ENCODE measurements around the gene RAB3IL1. TPM values are rescaled to one million over a fixed set of nuclear protein-coding genes. Genes with fewer than 3 reads are reported as not detected.

The RAB3IL1 gene
- total RNA-seq, 1 donor from 2014 or later, result 44.2 TPM

GRCh38 chr11:61904539-61905048 is 12.8 kb downstream of the RAB3IL1 start:
- Mint-ChIP-seq H3K4me3 (ENCODE audit: unreplicated experiment) (no peak overlapping the region), H3K27me3 (ENCODE audit: unreplicated experiment) (no peaks in the 10 kb centered on the region)
- TF ChIP-seq, protein P1, sequence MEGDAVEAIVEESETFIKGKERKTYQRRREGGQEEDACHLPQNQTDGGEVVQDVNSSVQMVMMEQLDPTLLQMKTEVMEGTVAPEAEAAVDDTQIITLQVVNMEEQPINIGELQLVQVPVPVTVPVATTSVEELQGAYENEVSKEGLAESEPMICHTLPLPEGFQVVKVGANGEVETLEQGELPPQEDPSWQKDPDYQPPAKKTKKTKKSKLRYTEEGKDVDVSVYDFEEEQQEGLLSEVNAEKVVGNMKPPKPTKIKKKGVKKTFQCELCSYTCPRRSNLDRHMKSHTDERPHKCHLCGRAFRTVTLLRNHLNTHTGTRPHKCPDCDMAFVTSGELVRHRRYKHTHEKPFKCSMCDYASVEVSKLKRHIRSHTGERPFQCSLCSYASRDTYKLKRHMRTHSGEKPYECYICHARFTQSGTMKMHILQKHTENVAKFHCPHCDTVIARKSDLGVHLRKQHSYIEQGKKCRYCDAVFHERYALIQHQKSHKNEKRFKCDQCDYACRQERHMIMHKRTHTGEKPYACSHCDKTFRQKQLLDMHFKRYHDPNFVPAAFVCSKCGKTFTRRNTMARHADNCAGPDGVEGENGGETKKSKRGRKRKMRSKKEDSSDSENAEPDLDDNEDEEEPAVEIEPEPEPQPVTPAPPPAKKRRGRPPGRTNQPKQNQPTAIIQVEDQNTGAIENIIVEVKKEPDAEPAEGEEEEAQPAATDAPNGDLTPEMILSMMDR (IDR thresholded peaks at IDR 0.05), result no peak

GRCh38 chr11:61903845-61904244 is 13.5 kb downstream of the RAB3IL1 start:
- no peak for DNase-seq (ENCODE audit: extremely low spot score, unreplicated experiment)
- peaks cover 41% of the 10 kb centered on the region for H3K36me3 Mint-ChIP-seq (ENCODE audit: unreplicated experiment)

More at GRCh38 chr11:61904539-61905048, 12.8 kb downstream of the RAB3IL1 start:
- Mint-ChIP-seq H3K36me3 (ENCODE audit: unreplicated experiment) (peaks cover 38% of the 10 kb centered on the region), H3K4me1 (ENCODE audit: unreplicated experiment) (peaks cover 2% of the 10 kb centered on the region), H3K27ac (ENCODE audit: unreplicated experiment) (no peak overlapping the region), H3K9me3 (ENCODE audit: unreplicated experiment) (no peaks in the 10 kb centered on the region)
- no peak for DNase-seq (ENCODE audit: extremely low spot score, unreplicated experiment)

DNA sequence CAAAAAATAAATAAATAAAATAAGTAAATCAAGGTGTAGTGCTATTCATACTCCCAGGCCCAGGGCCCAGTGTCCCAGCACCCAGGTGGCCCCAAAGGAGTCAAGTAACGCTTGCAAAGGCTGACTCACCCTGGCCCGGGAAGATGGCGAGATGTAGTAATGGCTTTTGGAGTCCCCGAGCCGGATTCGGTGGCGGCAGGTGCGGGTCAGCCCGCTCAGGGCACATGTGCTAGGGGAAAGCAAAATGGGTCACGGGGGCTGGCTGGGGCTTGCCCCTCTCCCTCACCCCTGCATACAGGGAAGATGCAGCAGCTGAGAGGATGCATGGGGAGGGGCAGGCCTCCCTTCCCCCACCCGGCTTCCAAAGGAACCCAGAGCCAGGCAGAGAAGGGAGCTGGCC is 15.1 kb downstream of the RAB3IL1 start:
- H3K4me1 Mint-ChIP-seq (ENCODE audit: unreplicated experiment), result peaks cover 10% of the 10 kb centered on the region
- H3K27me3 Mint-ChIP-seq (ENCODE audit: unreplicated experiment), result no peaks in the 10 kb centered on the region
- H3K9me3 Mint-ChIP-seq (ENCODE audit: unreplicated experiment), result no peaks in the 10 kb centered on the region
- TF ChIP-seq, protein P1 (IDR thresholded peaks at IDR 0.05), result no peak
- H3K27ac Mint-ChIP-seq (ENCODE audit: unreplicated experiment), result no peak overlapping the region
- peaks cover 38% of the 10 kb centered on the region for H3K36me3 Mint-ChIP-seq (ENCODE audit: unreplicated experiment)
- no peak overlapping the region for H3K4me3 Mint-ChIP-seq (ENCODE audit: unreplicated experiment)
- DNase-seq (ENCODE audit: extremely low spot score, unreplicated experiment), result no peak

More at GRCh38 chr11:61903845-61904244, 13.5 kb downstream of the RAB3IL1 start:
- Mint-ChIP-seq H3K4me3 (ENCODE audit: unreplicated experiment) (no peak overlapping the region), H3K27ac (ENCODE audit: unreplicated experiment) (no peak overlapping the region), H3K9me3 (ENCODE audit: unreplicated experiment) (no peaks in the 10 kb centered on the region), H3K27me3 (ENCODE audit: unreplicated experiment) (no peaks in the 10 kb centered on the region), H3K4me1 (ENCODE audit: unreplicated experiment) (peaks cover 7% of the 10 kb centered on the region)
- TF ChIP-seq, protein P1 (IDR thresholded peaks at IDR 0.05), result no peak

DNA sequence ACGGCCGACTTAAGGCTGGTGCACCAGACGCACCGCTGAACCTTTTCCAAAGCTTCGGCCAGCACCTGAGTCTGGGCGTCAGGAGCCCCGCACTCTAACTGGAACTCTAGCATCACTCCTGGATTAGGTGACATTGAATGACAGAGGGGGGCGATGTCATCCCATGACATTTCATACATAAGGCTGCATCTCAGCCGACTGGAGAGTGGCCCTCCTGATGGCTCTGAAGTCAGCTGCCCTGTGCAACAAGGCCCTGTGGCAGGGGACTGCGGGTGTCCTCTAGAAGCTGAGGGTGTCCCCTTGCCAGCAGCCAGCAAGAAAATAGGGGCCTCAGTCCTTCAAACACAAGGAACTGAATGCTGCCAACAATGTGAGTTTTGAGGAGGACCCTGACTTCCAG is 16.0 kb downstream of the RAB3IL1 start:
- DNase-seq (ENCODE audit: extremely low spot score, unreplicated experiment), result no peak

GRCh38 chr11:61900251-61900650 is 17.1 kb downstream of the RAB3IL1 start:
- Mint-ChIP-seq H3K9me3 (ENCODE audit: unreplicated experiment) (no peaks in the 10 kb centered on the region), H3K27me3 (ENCODE audit: unreplicated experiment) (no peaks in the 10 kb centered on the region), H3K27ac (ENCODE audit: unreplicated experiment) (no peak overlapping the region)

More for the DNA sequence above, 16.0 kb downstream of the RAB3IL1 start:
- Mint-ChIP-seq H3K27ac (ENCODE audit: unreplicated experiment) (no peak overlapping the region), H3K4me3 (ENCODE audit: unreplicated experiment) (no peak overlapping the region), H3K36me3 (ENCODE audit: unreplicated experiment) (peaks cover 40% of the 10 kb centered on the region), H3K27me3 (ENCODE audit: unreplicated experiment) (no peaks in the 10 kb centered on the region), H3K9me3 (ENCODE audit: unreplicated experiment) (no peaks in the 10 kb centered on the region), H3K4me1 (ENCODE audit: unreplicated experiment) (peaks cover 10% of the 10 kb centered on the region)
- TF ChIP-seq, protein P1 (IDR thresholded peaks at IDR 0.05), result no peak

More at GRCh38 chr11:61900251-61900650, 17.1 kb downstream of the RAB3IL1 start:
- Mint-ChIP-seq H3K4me3 (ENCODE audit: unreplicated experiment) (no peak overlapping the region), H3K36me3 (ENCODE audit: unreplicated experiment) (peaks cover 39% of the 10 kb centered on the region), H3K4me1 (ENCODE audit: unreplicated experiment) (peaks cover 10% of the 10 kb centered on the region)
- TF ChIP-seq, protein P1 (IDR thresholded peaks at IDR 0.05), result no peak
- no peak for DNase-seq (ENCODE audit: extremely low spot score, unreplicated experiment)

All from osteocyte (in vitro differentiated cells).